HL-60/S4 (cell line): ENCODE measurements around the gene BMPR1B.

Source experiments
- in situ Hi-C: fragments of 300-500 bp; cut with MboI; formaldehyde crosslinking; loops from 2 replicates; pipeline ENCODE4 v1.14.3; 2022; ENCODE audit warnings: low sequenced_read_pairs

Gene BMPR1B

GRCh38 chr4:95178938-95179337 lies 421.2 kb downstream of the BMPR1B start:
- in situ Hi-C loops, result no loop called here

- in situ Hi-C loops, result no loop called here
Observed at GRCh38 chr4:95180531-95181242, 422.9 kb downstream of the BMPR1B start.

GRCh38 chr4:95181243-95181995 lies 423.7 kb downstream of the BMPR1B start:
- in situ Hi-C loops, result no loop called here

GRCh38 chr4:95181996-95182306 lies 424.2 kb downstream of the BMPR1B start:
- in situ Hi-C loops, result no loop called here

GRCh38 chr4:95183656-95184408 lies 426.1 kb downstream of the BMPR1B start:
- in situ Hi-C loops, result no loop called here

GRCh38 chr4:95186666-95187065 lies 428.9 kb downstream of the BMPR1B start:
- in situ Hi-C loops, result no loop called here

- in situ Hi-C loops, result no loop called here
Observed at GRCh38 chr4:95188701-95189370, 431.1 kb downstream of the BMPR1B start.

GRCh38 chr4:95190751-95191436 lies 433.1 kb downstream of the BMPR1B start:
- in situ Hi-C loops, result no loop called here

GRCh38 chr4:95191537-95191936 lies 433.8 kb downstream of the BMPR1B start:
- in situ Hi-C loops, result no loop called here

- in situ Hi-C loops, result no loop called here
Observed at GRCh38 chr4:95193391-95194224, 435.9 kb downstream of the BMPR1B start.

GRCh38 chr4:95197353-95197752 lies 439.6 kb downstream of the BMPR1B start:
- in situ Hi-C loops, result no loop called here

GRCh38 chr4:95198961-95199360 lies 441.2 kb downstream of the BMPR1B start:
- in situ Hi-C loops, result no loop called here

- in situ Hi-C loops, result no loop called here
Observed at GRCh38 chr4:95204267-95204844, 446.6 kb downstream of the BMPR1B start.

GRCh38 chr4:95204873-95205272 lies 447.1 kb downstream of the BMPR1B start:
- in situ Hi-C loops, result no loop called here
